GM12878 (cell line): ENCODE results near the gene SFXN2. TPM values are rescaled to one million over a fixed set of nuclear protein-coding genes. Genes with fewer than 3 reads are reported as not detected.

Source experiments
- ATAC-seq: fragments of 200-7000 bp; cut with Tn5 transposase; 3 replicates; pipeline ENCODE4 v1.9.1; 2020; ENCODE audit warnings: mild to moderate bottlenecking, moderate library complexity
- BruUV-seq: library from RNA; stranded (reverse); fragments of 400-500 nt; replicated peaks from 2 replicates; lab custom pipeline; 2021; lab: Mats Ljungman, UMichigan
- CTCF ChIA-PET: fragments of 300-600 bp; sonication (Branson Sonifier 250); formaldehyde crosslinking; extraction: SDS; loops from one replicate; lab custom pipeline; 2021; ENCODE audit warnings: inconsistent platforms; lab: Yijun Ruan, JAX
- POLR2A ChIA-PET: fragments of 350-600 bp; formaldehyde crosslinking; extraction: SDS; loops from one replicate; lab custom pipeline; 2021; ENCODE audit warnings: inconsistent platforms; lab: Charles Lee
- RAD21 ChIA-PET: fragments of 300-600 bp; sonication (Branson Sonifier 250); formaldehyde crosslinking; loops from one replicate; lab custom pipeline; 2023; ENCODE audit warnings: antibody characterized with exemption; ENCODE audit not compliant: unreplicated experiment; lab: Charles Lee
- SMC1A ChIA-PET: fragments of 300-600 bp; sonication (Branson Sonifier 250); formaldehyde crosslinking; loops from one replicate; lab custom pipeline; 2023; ENCODE audit not compliant: unreplicated experiment, uncharacterized antibody; lab: Charles Lee
- DNase-seq: peaks from one replicate; pipeline ENCODE4 v3.0.0-alpha.2; 2011; ENCODE audit warnings: low read depth, low spot score
- FAIRE-seq: peaks from 3 replicates; lab custom pipeline; 2011; peaks lifted over from hg19 to GRCh38; lab: Jason Lieb, UNC
- H2AFZ ChIP-seq: 2 replicates; pipeline ENCODE4 v1.6.0; 2011; ENCODE audit warnings: low read depth, low read length, control low read depth; ENCODE audit not compliant: control insufficient read depth
- H3K27ac ChIP-seq: 2 replicates; pipeline ENCODE4 v1.5.1; 2011; ENCODE audit warnings: control low read depth; ENCODE audit not compliant: control insufficient read depth, insufficient read depth
- H3K27me3 ChIP-seq, 2 experiments: replicated peaks in 1 of 2; 2 replicates each; pipeline versions ENCODE4 v1.6.0 to v1.6.1; 2011; ENCODE audit warnings: low read length in 1 of 2; ENCODE audit not compliant: control insufficient read depth in 2 of 2, insufficient read depth in 2 of 2
- H3K36me3 ChIP-seq, 2 experiments: 2 replicates each; pipeline ENCODE4 v1.5.1; 2011; ENCODE audit warnings: low read length in 1 of 2; ENCODE audit not compliant: control insufficient read depth in 2 of 2, insufficient read depth in 2 of 2
- H3K4me1 ChIP-seq: 2 replicates; pipeline ENCODE4 v1.6.1; 2011; ENCODE audit warnings: mild to moderate bottlenecking, low read length, moderate library complexity, mixed read lengths; ENCODE audit not compliant: control insufficient read depth, insufficient read depth
- H3K4me2 ChIP-seq: 2 replicates; pipeline ENCODE4 v1.6.0; 2011; ENCODE audit warnings: control low read depth; ENCODE audit not compliant: control insufficient read depth, insufficient read depth
- H3K4me3 ChIP-seq: fragments of 200-600 bp; sonication (generic); 2 replicates; pipeline ENCODE4 v1.5.1; 2016
- H3K79me2 ChIP-seq: 2 replicates; pipeline ENCODE4 v1.6.0; 2011; ENCODE audit warnings: low read length; ENCODE audit not compliant: control insufficient read depth, insufficient read depth
- H3K9ac ChIP-seq: 2 replicates; pipeline ENCODE4 v1.8.0; 2011; ENCODE audit warnings: low read length, control low read depth, mixed read lengths; ENCODE audit not compliant: control insufficient read depth, insufficient read depth
- H3K9me3 ChIP-seq: replicated peaks from 3 replicates; pipeline ENCODE4 v1.5.1; 2011; ENCODE audit warnings: mild to moderate bottlenecking, low read length; ENCODE audit not compliant: control insufficient read depth, insufficient read depth
- H4K20me1 ChIP-seq: 2 replicates; pipeline ENCODE4 v1.6.0; 2011; ENCODE audit not compliant: control insufficient read depth, insufficient read depth
- ATF2 ChIP-seq: IDR thresholded peaks from 2 replicates; pipeline ENCODE4 v1.6.1; 2012; ENCODE audit warnings: low read length, inconsistent platforms
- BCL11A ChIP-seq: IDR thresholded peaks from 2 replicates; pipeline ENCODE4 v1.6.1; 2011; ENCODE audit warnings: low read depth, low read length
- CBFB ChIP-seq: IDR thresholded peaks from 2 replicates; pipeline ENCODE4 v1.6.1; 2016; ENCODE audit warnings: antibody characterized with exemption, low read depth
- CBX5 ChIP-seq: sonication (generic); IDR thresholded peaks from 2 replicates; pipeline ENCODE4 v1.6.1; 2016; ENCODE audit warnings: low read depth, moderate library complexity, mild to moderate bottlenecking, inconsistent platforms
- EP300 ChIP-seq, 2 experiments: fragments of 150-350 bp in 1 of 2; IDR thresholded peaks; 2 replicates each; pipeline ENCODE4 v1.6.1; 2011 to 2012; ENCODE audit warnings: low read depth in 2 of 2, low read length in 2 of 2, borderline replicate concordance in 1 of 2, improper control_type of control experiment in 1 of 2, inconsistent platforms in 1 of 2; ENCODE audit not compliant: control insufficient read depth in 1 of 2
- HDAC6 ChIP-seq: fragments of 200-600 bp; sonication (generic); IDR thresholded peaks from one replicate; pipeline ENCODE4 v1.8.0; 2017; ENCODE audit warnings: antibody characterized with exemption; ENCODE audit not compliant: unreplicated experiment
- IKZF1 ChIP-seq: fragments of 450-650 bp; conservative IDR thresholded peaks from 2 replicates; pipeline ENCODE4 v1.6.1; 2017; ENCODE audit warnings: antibody characterized with exemption, mild to moderate bottlenecking
- JUND ChIP-seq: IDR thresholded peaks from 2 replicates; pipeline ENCODE4 v1.6.1; 2012; ENCODE audit warnings: low read depth, mild to moderate bottlenecking, low read length, improper control_type of control experiment, moderate library complexity
- MYC ChIP-seq: IDR thresholded peaks from 2 replicates; pipeline ENCODE4 v1.6.1; 2011; ENCODE audit warnings: mild to moderate bottlenecking, low read length, moderate library complexity, inconsistent platforms; ENCODE audit not compliant: insufficient read depth, insufficient replicate concordance, insufficient read length, severe bottlenecking
- PML ChIP-seq: IDR thresholded peaks from 2 replicates; pipeline ENCODE4 v1.6.1; 2012; ENCODE audit warnings: low read length, inconsistent platforms
- POU2F2 ChIP-seq: IDR thresholded peaks from 3 replicates; pipeline ENCODE4 v1.6.1; 2011; ENCODE audit warnings: low read depth, mild to moderate bottlenecking, low read length, borderline replicate concordance
- RELA ChIP-seq: fragments of 450-650 bp; IDR thresholded peaks from 2 replicates; pipeline ENCODE4 v1.8.0; 2014; ENCODE audit warnings: borderline replicate concordance; ENCODE audit not compliant: partially characterized antibody
- TAF1 ChIP-seq: IDR thresholded peaks from 2 replicates; pipeline ENCODE4 v1.6.1; 2011; ENCODE audit warnings: mild to moderate bottlenecking, low read depth, low read length, borderline replicate concordance
- USF1 ChIP-seq: IDR thresholded peaks from 2 replicates; pipeline ENCODE4 v1.6.1; 2011; ENCODE audit warnings: borderline replicate concordance, low read depth, mild to moderate bottlenecking, moderate library complexity, mixed read lengths, low read length; ENCODE audit not compliant: insufficient read depth; ENCODE audit errors: extremely low read length
- YY1 ChIP-seq: IDR thresholded peaks from 2 replicates; pipeline ENCODE4 v1.6.1; 2011; ENCODE audit warnings: low read depth, mild to moderate bottlenecking, low read length
- ZNF207 ChIP-seq: fragments of 450-650 bp; IDR thresholded peaks from 2 replicates; pipeline ENCODE4 v1.6.1; 2014; ENCODE audit warnings: antibody characterized with exemption, mild to moderate bottlenecking, borderline replicate concordance
- ZZZ3 ChIP-seq: IDR thresholded peaks from 2 replicates; pipeline ENCODE4 v1.6.1; 2011; ENCODE audit warnings: low read depth; ENCODE audit not compliant: control insufficient read depth, insufficient read length
- WGBS: methylation state at CpG from one replicate; pipeline ENCODE4 v1.1.6; 2016; ENCODE audit warnings: low lambda C conversion rate; ENCODE audit not compliant: insufficient replicate concordance, insufficient coverage; ENCODE audit errors: missing lambda C conversion rate; 5-methylcytosine and 5-hydroxymethylcytosine counted together
- in situ Hi-C: fragments of 300-500 bp; cut with MboI; formaldehyde crosslinking; loops from 9 replicates; pipeline ENCODE4 v1.14.3; 2018; ENCODE audit warnings: mixed read lengths
- intact Hi-C: fragments of 100-400 bp; cut with micrococcal nuclease; formaldehyde crosslinking; loops from one replicate; pipeline ENCODE4 v1.14.2; 2022; ENCODE audit not compliant: unreplicated experiment
- polyA plus RNA-seq, 11 experiments: library from polyadenylated mRNA; depleted of rRNA in 4 of 11; unstranded in 6 of 11; stranded (reverse) in 5 of 11; fragments of >200 nt; fragmentation: Nextera tagmentation in 4 of 11; fragmentation: Illumina TruSeq in 1 of 11; extraction: Ambion mirVana in 4 of 11; extraction: Trizol in 1 of 11; gene quantifications; 1 replicate in 1 of 11; 2 replicates in 10 of 11; pipeline versions ENCODE4 v1.2.1 to v1.2.3, GENCODE V29; 2011 to 2016; ENCODE audit warnings: inconsistent platforms in 2 of 11, missing spikeins in 2 of 11, low read depth in 1 of 11
- total RNA-seq, 4 experiments: library from RNA; depleted of rRNA in 3 of 4; stranded (reverse); fragments of >200 nt in 3 of 4; fragmentation: Illumina TruSeq in 1 of 4; extraction: Trizol in 1 of 4; gene quantifications; 2 replicates each; pipeline versions ENCODE4 v1.2.1 to v1.2.3, GENCODE V29; 2013 to 2021

Gene SFXN2
- total and polyA plus RNA-seq, 10 of the 15 experiments (the other 5 are each of a cell fraction or from before 2014, with no cell fraction given), result 8.8 to 22.5 (median 18.5) TPM

- ChIA-PET POLR2A (interaction anchor here (1.2 to 3.2 kb wide), 2 partner anchors 8 to 20 kb away, joined by 4 to 8 read pairs; partner anchors contain the start of gene WBP1L), CTCF (interaction anchor here (0.8 to 5.5 kb wide), 20 partner anchors 10 to 492 kb away, joined by 3 to 35 read pairs (median 4); partner anchors contain the start of gene WBP1L), RAD21 (interaction anchor here (1.1 to 1.6 kb wide), 3 partner anchors 38 to 149 kb away, joined by 3 to 7 read pairs (median 3); partner anchors contain the start of genes ARL3 and SFXN2), SMC1A (interaction anchor here (0.5 to 2.4 kb wide), 14 partner anchors 8 to 177 kb away, joined by 3 to 9 read pairs (median 4); no protein-coding TSS in a partner anchor)
- Histone ChIP-seq H3K9me3 (no peaks in the 10 kb centered on the region), H3K79me2 (peaks cover 17% of the 10 kb centered on the region), H3K9ac (no peak overlapping the region), H3K27ac (no peak overlapping the region), H3K4me3 (no peak overlapping the region), H2AFZ (no peak overlapping the region), H4K20me1 (no peaks in the 10 kb centered on the region; the same call in 1 of the 2 replicates), H3K4me2 (no peak overlapping the region), H3K27me3 (no peaks in the 10 kb centered on the region), H3K36me3 (no peaks in the 10 kb centered on the region), H3K4me1 (peaks cover 8% of the 10 kb centered on the region)
- no peak for ATAC-seq
- WGBS, result 81% methylated on average over 9 of the region's 9 CpGs
- FAIRE-seq, result no peak
- in situ Hi-C loops, result no loop called here
- no peak for DNase-seq
- intact Hi-C loops, result loop anchor here (5.0 kb wide), 1 partner anchor 45 kb away; no protein-coding TSS in a partner anchor
- BruUV-seq, result no TSS peak
- no peak for TF ChIP-seq POU2F2
- TF ChIP-seq ATF2, result no peak
- TF ChIP-seq CBX5, result no peak
- TF ChIP-seq ZZZ3, result no peak
- no peak for TF ChIP-seq MYC
- TF ChIP-seq YY1, result no peak
- no peak for TF ChIP-seq EP300 (IDR thresholded peaks at IDR 0.05; ENCODE audit: borderline replicate concordance in 1 of 2, control insufficient read depth in 1 of 2, low read depth in 2 of 2, low read length in 2 of 2)
- no peak for TF ChIP-seq TAF1
- TF ChIP-seq JUND, result no peak
- TF ChIP-seq USF1, result no peak
- TF ChIP-seq CBFB, result no peak
- no peak for TF ChIP-seq ZNF207
- TF ChIP-seq IKZF1, result no peak
- TF ChIP-seq PML, result no peak
- no peak for TF ChIP-seq BCL11A
- no peak for TF ChIP-seq HDAC6
- TF ChIP-seq RELA, result no peak
These were observed 38.0 kb downstream of the SFXN2 start for GRCh38 chr10:102752266-102752930.
